ENCODE measurements around the gene ATP11B. TPM values are rescaled to one million over a fixed set of nuclear protein-coding genes. Genes with fewer than 3 reads are reported as not detected.
A peak's percentile ranks its signal among the peaks of the same experiment; 100 is the strongest.

ATP11B gene
- 10 to 100 TPM; 55.0 to 68.2 (median 57.4) TPM for polyA plus RNA-seq (ENCODE audit: insufficient read length in 4 of 4)

- peak in 3 of 4 donors; percentile 63 to 69 (median 68) for DNase-seq (ENCODE audit: low read depth in 4 of 4, low spot score in 3 of 4)
Observed at GRCh38 chr3:182792901-182793662, at the start of gene ATP11B. Gene ATP11B (plus strand): TSS chr3:182793504. CDS start chr3:182793760, 256 bp downstream.

GRCh38 chr3:182746959-182747358 is 46.3 kb upstream of the ATP11B start:
- no peak for DNase-seq (ENCODE audit: low read depth in 4 of 4, low spot score in 3 of 4)

GRCh38 chr3:182755308-182755707 is 38.0 kb upstream of the ATP11B start:
- DNase-seq (ENCODE audit: low read depth in 4 of 4, low spot score in 3 of 4): no peak

DNA sequence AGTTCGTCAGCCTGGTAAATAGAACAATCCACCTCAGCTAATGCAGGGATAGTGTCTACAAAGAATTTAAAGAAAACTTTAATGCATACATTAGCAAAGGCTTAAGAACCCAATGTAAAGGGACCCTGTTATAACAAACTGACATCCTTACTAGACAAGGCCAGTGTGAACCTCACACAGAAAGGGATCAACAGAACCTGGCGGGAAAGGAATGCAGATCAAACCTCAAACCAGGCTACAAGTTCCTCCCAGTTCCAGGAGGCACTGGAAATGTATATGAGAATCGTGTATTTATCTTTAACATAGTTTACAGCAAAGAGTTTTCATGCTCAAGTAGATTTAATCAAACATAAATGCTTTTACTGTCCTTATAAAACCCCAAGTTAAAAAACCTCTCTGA is 37.6 kb upstream of the ATP11B start:
- DNase-seq (ENCODE audit: low read depth in 4 of 4, low spot score in 3 of 4): no peak

DNA sequence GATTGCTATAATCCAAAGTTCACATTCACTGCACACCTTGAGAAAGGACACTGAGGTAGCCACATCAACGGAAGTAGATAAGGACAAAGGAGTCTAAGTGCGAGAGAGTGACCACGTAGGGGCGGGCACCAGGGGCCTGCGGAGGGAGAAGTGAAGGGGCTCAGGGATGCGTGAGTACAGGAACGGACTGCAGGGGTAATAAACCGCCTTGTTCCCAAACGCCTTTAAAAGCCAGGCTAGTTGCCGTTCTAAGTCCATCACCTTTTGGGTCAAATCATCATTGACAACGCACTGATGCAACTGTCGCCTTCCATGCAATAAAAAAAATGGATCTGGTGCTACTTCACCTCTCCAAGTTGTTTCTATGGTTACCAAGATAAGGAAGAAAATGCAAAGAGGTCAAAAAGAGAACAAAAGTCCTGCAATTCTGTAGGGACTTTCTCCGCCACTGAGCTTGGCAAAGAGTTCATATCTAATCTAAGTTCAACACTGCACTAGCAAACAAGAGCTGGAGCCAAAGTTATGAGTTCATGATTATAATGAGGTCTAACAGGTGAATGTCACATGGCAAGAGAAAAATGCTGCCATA is 32.6 kb upstream of the ATP11B start:
- no peak for DNase-seq (ENCODE audit: low read depth in 4 of 4, low spot score in 3 of 4)

GRCh38 chr3:182763896-182764295 is 29.4 kb upstream of the ATP11B start:
- no peak for DNase-seq (ENCODE audit: low read depth in 4 of 4, low spot score in 3 of 4)

DNA sequence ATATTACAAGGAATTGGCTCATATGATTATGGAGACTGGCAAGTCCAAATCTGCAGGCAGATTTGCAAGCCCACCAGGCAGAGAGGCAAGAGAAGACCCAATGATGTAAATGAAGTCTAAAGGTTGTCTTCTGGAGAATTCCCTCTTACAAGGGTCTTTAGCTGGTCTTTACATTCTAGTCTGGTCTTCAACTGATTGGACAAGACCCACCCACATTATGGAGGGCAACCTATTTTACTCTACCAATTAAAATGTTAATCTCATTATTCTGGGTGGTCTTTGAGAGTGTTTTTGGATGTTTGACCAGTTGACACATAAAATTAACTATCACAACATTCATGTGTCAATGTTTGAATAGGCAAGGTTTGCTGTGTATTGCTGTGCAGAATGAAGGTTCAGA is 28.0 kb upstream of the ATP11B start:
- DNase-seq (ENCODE audit: low read depth in 4 of 4, low spot score in 3 of 4): no peak

DNA sequence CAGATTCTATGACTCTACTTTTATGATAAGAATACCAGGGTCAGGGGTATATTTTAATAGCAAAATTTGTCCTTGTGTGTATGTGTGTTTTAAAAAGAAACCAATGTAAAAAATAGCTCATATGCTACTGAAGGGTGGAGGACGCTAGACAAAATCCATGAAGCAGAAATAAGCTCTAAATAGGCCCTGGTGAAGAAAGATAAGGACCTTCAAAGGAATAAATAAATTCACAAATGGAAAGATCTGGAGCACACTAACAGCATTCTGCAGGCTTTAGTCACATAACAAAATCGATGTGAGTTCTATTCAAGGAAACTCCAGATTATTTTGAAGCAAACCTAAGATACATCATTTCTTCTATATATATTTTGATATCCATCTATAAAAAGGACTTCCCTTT is 27.2 kb upstream of the ATP11B start:
- DNase-seq (ENCODE audit: low read depth in 4 of 4, low spot score in 3 of 4): no peak

DNA sequence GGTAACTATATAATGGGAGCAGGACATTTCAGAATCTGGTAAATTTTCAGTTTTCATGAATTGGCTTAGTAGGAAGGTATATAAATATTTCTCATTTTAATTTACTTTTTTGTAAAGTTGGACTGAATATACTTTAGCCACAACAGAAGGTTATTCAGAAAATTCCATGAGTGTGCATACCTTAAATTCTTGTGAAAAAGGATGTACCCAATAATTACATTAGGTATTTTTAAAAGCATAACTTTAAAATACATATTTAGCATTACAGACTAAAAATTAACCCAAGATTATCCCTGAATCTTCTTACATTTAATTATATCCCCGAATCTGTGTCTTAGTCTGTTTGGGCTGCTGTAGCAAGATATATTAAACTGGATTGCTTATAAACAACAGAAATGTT is 24.9 kb upstream of the ATP11B start:
- DNase-seq (ENCODE audit: low read depth in 4 of 4, low spot score in 3 of 4): no peak

GRCh38 chr3:182769673-182770072 is 23.6 kb upstream of the ATP11B start:
- DNase-seq (ENCODE audit: low read depth in 4 of 4, low spot score in 3 of 4): no peak

DNA sequence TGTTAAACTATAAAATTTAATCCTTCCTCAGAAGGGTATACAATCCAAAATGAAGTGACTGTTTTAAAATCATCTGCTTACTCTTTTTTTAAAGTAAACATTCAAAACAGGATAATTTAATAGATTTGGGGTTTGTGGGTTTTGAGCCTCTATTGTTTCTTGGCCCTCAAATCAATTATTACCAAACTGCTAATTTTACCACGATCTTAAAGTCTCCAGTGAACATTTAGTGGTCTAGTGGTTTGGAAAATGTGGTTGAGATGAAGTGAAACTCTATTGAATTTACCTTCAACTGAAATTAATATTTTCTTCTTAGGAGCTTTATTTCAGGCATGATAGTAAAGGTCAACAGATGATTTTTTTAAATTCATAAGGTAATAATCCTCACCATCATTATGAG is 11.2 kb upstream of the ATP11B start:
- DNase-seq (ENCODE audit: low read depth in 4 of 4, low spot score in 3 of 4): no peak

- DNase-seq (ENCODE audit: low read depth in 4 of 4, low spot score in 3 of 4): no peak
Observed at GRCh38 chr3:182783106-182783505, 10.2 kb upstream of the ATP11B start.

DNA sequence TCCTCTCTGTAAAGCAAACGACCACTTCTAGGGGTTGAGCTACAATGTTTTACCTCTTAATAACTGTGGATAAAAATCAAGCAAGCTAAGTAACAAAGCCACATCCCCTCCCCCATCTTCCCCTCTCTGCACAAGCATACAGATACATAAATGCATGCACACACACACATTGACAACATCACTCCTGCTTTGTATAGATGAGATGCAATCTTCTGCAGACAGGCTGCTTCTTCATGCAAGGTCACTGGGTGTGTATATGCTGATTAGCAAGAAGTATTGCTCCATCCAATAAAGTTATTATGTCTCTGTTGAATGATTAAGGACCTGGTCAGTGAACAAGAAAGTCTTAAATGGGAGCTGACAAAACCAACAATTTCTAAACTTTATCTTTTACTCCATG is 8.8 kb upstream of the ATP11B start:
- no peak for DNase-seq (ENCODE audit: low read depth in 4 of 4, low spot score in 3 of 4)

GRCh38 chr3:182785142-182785541 is 8.2 kb upstream of the ATP11B start:
- no peak for DNase-seq (ENCODE audit: low read depth in 4 of 4, low spot score in 3 of 4)

GRCh38 chr3:182785756-182786155 is 7.5 kb upstream of the ATP11B start:
- no peak for DNase-seq (ENCODE audit: low read depth in 4 of 4, low spot score in 3 of 4)

- DNase-seq (ENCODE audit: low read depth in 4 of 4, low spot score in 3 of 4): no peak
Observed at GRCh38 chr3:182786564-182787196, 6.6 kb upstream of the ATP11B start.

GRCh38 chr3:182787302-182788036 is 5.8 kb upstream of the ATP11B start:
- no peak for DNase-seq (ENCODE audit: low read depth in 4 of 4, low spot score in 3 of 4)

DNA sequence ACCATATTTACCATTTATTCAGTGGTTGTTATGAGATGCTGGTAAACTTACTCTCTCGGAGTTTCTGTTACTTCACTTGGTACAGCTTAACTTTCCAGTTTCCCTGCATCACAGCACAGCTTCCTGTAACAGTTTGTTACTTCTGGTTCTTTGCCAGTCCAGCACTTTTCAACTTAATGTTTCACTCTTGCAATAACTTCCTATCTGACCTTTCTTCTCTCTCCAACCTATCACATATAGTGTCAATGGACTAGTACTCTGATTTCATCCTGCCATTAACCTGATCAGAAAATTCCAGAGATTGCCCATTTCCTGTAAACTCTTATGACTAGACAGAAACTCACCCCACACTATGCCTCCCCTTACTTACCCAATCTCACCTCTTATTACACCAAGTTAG is 3.9 kb upstream of the ATP11B start:
- no peak for DNase-seq (ENCODE audit: low read depth in 4 of 4, low spot score in 3 of 4)

DNA sequence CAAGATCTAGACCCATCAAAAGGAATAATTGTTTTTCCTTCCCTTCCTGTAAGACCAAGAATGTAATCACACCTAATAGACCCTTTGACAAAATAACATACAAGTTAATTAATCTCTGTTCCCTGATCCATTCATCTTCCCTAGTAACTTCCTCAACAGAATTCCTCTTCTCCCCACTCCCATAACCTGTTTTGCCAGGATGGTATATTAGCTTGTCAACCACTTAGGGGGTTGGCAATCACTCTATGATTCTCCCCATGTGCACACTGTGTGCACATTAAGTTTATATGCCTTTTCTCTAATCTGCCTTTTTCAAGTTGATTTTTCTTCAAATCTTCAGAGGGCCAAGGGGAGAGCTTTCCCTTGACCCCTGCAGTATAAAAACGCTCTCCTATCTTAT is 2.7 kb upstream of the ATP11B start:
- no peak for DNase-seq (ENCODE audit: low read depth in 4 of 4, low spot score in 3 of 4)

DNA sequence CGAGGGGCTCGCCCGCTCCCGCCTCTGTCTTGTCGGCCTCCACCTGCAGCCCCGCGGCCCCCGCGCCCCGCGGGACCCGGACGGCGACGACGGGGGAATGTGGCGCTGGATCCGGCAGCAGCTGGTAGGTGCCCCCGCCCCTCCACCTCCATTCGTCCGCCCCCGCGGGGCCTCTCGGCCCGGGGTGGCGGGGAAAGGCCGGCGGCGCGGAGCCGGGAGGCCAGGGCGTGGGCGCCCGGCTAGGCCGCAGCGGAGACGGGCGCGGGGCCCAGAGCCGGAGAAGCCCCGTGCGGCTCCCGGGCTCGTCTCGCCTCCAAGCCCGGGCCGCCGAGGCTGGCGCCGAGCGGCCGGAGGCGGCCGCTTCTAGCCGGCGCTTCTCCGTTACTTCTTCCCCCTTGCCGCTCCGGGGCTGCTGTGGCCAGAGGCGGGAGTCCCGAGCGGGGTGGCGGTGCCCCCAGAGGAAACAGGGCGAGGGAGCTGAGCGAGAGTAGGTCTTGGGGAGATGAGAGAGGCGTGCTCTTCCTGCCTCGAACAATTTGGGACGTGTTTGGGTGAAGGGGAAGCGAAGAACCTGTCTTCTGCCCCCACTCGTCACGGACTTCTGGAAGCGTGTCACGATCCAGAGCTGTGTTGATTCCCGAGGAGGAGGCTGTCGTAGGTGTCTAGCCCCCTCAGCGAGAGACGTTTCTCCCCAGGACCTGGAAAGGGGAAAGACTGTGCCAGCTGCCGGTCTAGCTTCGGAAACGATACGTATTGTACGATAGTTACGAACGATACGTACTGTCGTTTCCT is 555 bp downstream of the ATP11B start:
- peak in 2 of 4 donors; percentile 24 to 60 for DNase-seq (ENCODE audit: low read depth in 4 of 4, low spot score in 3 of 4)

All from left renal pelvis (tissue), 4 donors.